GM23338 (cell line): ENCODE data around the gene GRIP2. TPM values are rescaled to one million over a fixed set of nuclear protein-coding genes. Genes with fewer than 3 reads are reported as not detected.

ENCODE experiments used
- ATAC-seq: fragments of 200-7000 bp; cut with Tn5 transposase; 3 replicates; pipeline ENCODE4 v1.9.1; 2020
- DNase-seq: peaks from one replicate; pipeline ENCODE4 v3.0.0-alpha.2; 2015; ENCODE audit warnings: low spot score
- H2AFZ ChIP-seq: fragments of 200-600 bp; sonication (generic); 2 replicates; pipeline ENCODE4 v1.8.0; 2016; ENCODE audit warnings: antibody characterized with exemption, mild to moderate bottlenecking, moderate library complexity
- H3F3A ChIP-seq: fragments of 200-600 bp; sonication (generic); replicated peaks from 2 replicates; pipeline ENCODE4 v1.8.0; 2017; ENCODE audit warnings: antibody characterized with exemption, mixed run types, low read depth
- H3K27ac ChIP-seq: fragments of 200-600 bp; sonication (generic); 2 replicates; pipeline ENCODE4 v1.6.1; 2016; ENCODE audit warnings: low read depth
- H3K27me3 ChIP-seq: fragments of 200-600 bp; sonication (generic); 2 replicates; pipeline ENCODE4 v1.8.0; 2016; ENCODE audit warnings: mild to moderate bottlenecking, mixed run types, moderate library complexity; ENCODE audit not compliant: insufficient read depth
- H3K36me3 ChIP-seq: fragments of 200-600 bp; sonication (generic); 2 replicates; pipeline ENCODE4 v1.8.0; 2016; ENCODE audit warnings: mild to moderate bottlenecking; ENCODE audit not compliant: insufficient read depth
- H3K4me1 ChIP-seq: fragments of 200-600 bp; sonication (generic); 2 replicates; pipeline ENCODE4 v1.8.0; 2016; ENCODE audit warnings: mild to moderate bottlenecking, moderate library complexity; ENCODE audit not compliant: insufficient read depth
- H3K4me2 ChIP-seq: fragments of 200-600 bp; sonication (generic); 2 replicates; pipeline ENCODE4 v1.7.1; 2017; ENCODE audit warnings: mixed run types
- H3K4me3 ChIP-seq: fragments of 200-600 bp; sonication (generic); 2 replicates; pipeline ENCODE4 v1.6.1; 2016; ENCODE audit warnings: mixed run types
- H3K79me2 ChIP-seq: fragments of 200-600 bp; sonication (generic); replicated peaks from 2 replicates; pipeline ENCODE4 v1.8.0; 2017; ENCODE audit warnings: mild to moderate bottlenecking; ENCODE audit not compliant: insufficient read depth
- H3K9me2 ChIP-seq: fragments of 200-600 bp; sonication (generic); 2 replicates; pipeline ENCODE4 v1.8.0; 2017; ENCODE audit not compliant: insufficient read depth
- H4K20me1 ChIP-seq: fragments of 200-600 bp; sonication (generic); replicated peaks from 2 replicates; pipeline ENCODE4 v1.8.0; 2017; ENCODE audit warnings: mild to moderate bottlenecking; ENCODE audit not compliant: insufficient read depth
- H3K27ac Mint-ChIP-seq: 2 replicates; pipeline ENCODE4 v1.8.0; 2020; ENCODE audit warnings: inconsistent platforms, mild to moderate bottlenecking, moderate library complexity, mixed read lengths
- H3K27me3 Mint-ChIP-seq: 3 replicates; pipeline ENCODE4 v1.8.0; 2022; ENCODE audit warnings: low read depth, mild to moderate bottlenecking, moderate library complexity, mixed read lengths, inconsistent platforms; ENCODE audit not compliant: insufficient read depth, poor library complexity
- H3K36me3 Mint-ChIP-seq: 3 replicates; pipeline ENCODE4 v1.8.0; 2021; ENCODE audit warnings: low read depth, mild to moderate bottlenecking, inconsistent platforms, moderate library complexity, mixed read lengths
- H3K4me1 Mint-ChIP-seq: 3 replicates; pipeline ENCODE4 v1.8.0; 2020; ENCODE audit warnings: mild to moderate bottlenecking, inconsistent platforms, mixed read lengths
- H3K4me3 Mint-ChIP-seq: 3 replicates; pipeline ENCODE4 v1.8.0; 2021; ENCODE audit warnings: moderate library complexity, mild to moderate bottlenecking, inconsistent platforms, mixed read lengths
- H3K9me3 Mint-ChIP-seq: 3 replicates; pipeline ENCODE4 v1.8.0; 2020; ENCODE audit warnings: moderate library complexity, mild to moderate bottlenecking, inconsistent platforms, mixed read lengths
- CREB1 ChIP-seq: fragments of 250-450 bp; sonication (Bioruptor Pico); IDR thresholded peaks from 2 replicates; pipeline ENCODE4 v1.5.0; 2020; ENCODE audit warnings: low read depth, mild to moderate bottlenecking, moderate library complexity
- EZH2 ChIP-seq: fragments of 200-600 bp; sonication (generic); IDR thresholded peaks from one replicate; pipeline ENCODE4 v1.8.0; 2017; ENCODE audit warnings: antibody characterized with exemption, mild to moderate bottlenecking, low read depth; ENCODE audit not compliant: unreplicated experiment
- EZH2phosphoT487 ChIP-seq: fragments of 200-600 bp; sonication (generic); IDR thresholded peaks from one replicate; pipeline ENCODE4 v1.8.1; 2018; ENCODE audit warnings: antibody characterized with exemption; ENCODE audit not compliant: unreplicated experiment
- JUNB ChIP-seq: IDR thresholded peaks from one replicate; pipeline ENCODE4 v1.6.1; 2016; ENCODE audit warnings: antibody characterized with exemption; ENCODE audit not compliant: unreplicated experiment
- NANOG ChIP-seq: IDR thresholded peaks from 2 replicates; pipeline ENCODE4 v1.6.1; 2016; ENCODE audit warnings: antibody characterized with exemption, borderline replicate concordance
- POLR2AphosphoS5 ChIP-seq: IDR thresholded peaks from 2 replicates; pipeline ENCODE4 v1.6.1; 2016; ENCODE audit warnings: antibody characterized with exemption, low read depth
- REST ChIP-seq: IDR thresholded peaks from one replicate; pipeline ENCODE4 v1.6.1; 2018; ENCODE audit warnings: antibody characterized with exemption; ENCODE audit not compliant: unreplicated experiment
- STAT1 ChIP-seq: IDR thresholded peaks from one replicate; pipeline ENCODE4 v1.6.1; 2016; ENCODE audit warnings: antibody characterized with exemption; ENCODE audit not compliant: unreplicated experiment
- ZNF114 ChIP-seq: fragments of 250-450 bp; sonication (Bioruptor Pico); IDR thresholded peaks from 2 replicates; pipeline ENCODE4 v1.5.0; 2020; ENCODE audit warnings: mild to moderate bottlenecking, moderate library complexity
- ZNF331 ChIP-seq: fragments of 250-450 bp; sonication (Bioruptor Pico); IDR thresholded peaks from 2 replicates; pipeline ENCODE4 v1.5.0; 2020; ENCODE audit warnings: low read depth, mild to moderate bottlenecking, moderate library complexity
- ZNF462 ChIP-seq: fragments of 250-450 bp; sonication (Bioruptor Pico); IDR thresholded peaks from 2 replicates; pipeline ENCODE4 v1.5.0; 2020; ENCODE audit warnings: mild to moderate bottlenecking, moderate library complexity
- polyA plus RNA-seq: library from polyadenylated mRNA; unstranded; fragments of >200 nt; fragmentation: Nextera tagmentation; extraction: Ambion mirVana; gene quantifications from 2 replicates; pipeline ENCODE4 v1.2.1, GENCODE V29; 2016
- total RNA-seq: library from RNA; depleted of rRNA; stranded (reverse); fragments of >200 nt; shearing (Covaris generic); gene quantifications from 2 replicates; pipeline ENCODE4 v1.2.3, GENCODE V29; 2014
- TF ChIP-seq, protein P1 (sequence below): IDR thresholded peaks from 2 replicates; pipeline ENCODE4 v1.6.1; 2016; ENCODE audit warnings: antibody characterized with exemption
- TF ChIP-seq, protein P2 (sequence below), 2 experiments: fragments of 200-600 bp in 1 of 2; sonication (generic) in 1 of 2; conservative IDR thresholded peaks; 2 replicates each; pipeline versions ENCODE4 v1.5.1 to v1.6.1; 2016 to 2017; ENCODE audit warnings: antibody characterized with exemption in 2 of 2, low read depth in 2 of 2, mild to moderate bottlenecking in 2 of 2, moderate library complexity in 1 of 2

Gene GRIP2
- total and polyA plus RNA-seq, 2 experiments from 2014 or later = 3.6 to 5.8 TPM

DNA sequence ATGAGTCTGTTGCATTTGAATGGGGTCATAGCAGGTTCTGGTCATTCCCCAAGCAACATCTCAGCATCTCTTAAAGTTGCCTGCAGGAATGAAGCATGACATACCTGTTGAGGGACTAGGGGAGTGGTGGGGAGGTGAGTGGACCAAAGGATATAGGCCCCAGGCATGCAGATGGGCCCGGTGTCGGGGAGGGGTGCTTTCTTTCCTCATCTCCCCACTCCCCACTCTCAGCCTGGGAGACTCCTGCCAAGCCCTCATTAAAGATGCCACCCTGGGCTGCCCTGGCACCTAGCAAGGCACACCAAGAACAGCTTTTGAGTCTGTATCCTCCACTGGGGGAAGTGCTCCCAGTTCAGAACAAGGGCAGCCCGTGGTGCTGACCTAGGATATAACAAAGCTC, 54.2 kb downstream of the GRIP2 start:
- Histone ChIP-seq H3K4me3 (no peak overlapping the region), H3K27me3 (no peaks in the 10 kb centered on the region), H3K27ac (no peak overlapping the region), H3K4me1 (no peaks in the 10 kb centered on the region), H3F3A (0 out of 2 replicates have a peak, but pooled peaks cover 2% of the 10 kb centered on the region), H3K4me2 (no peak overlapping the region), H2AFZ (no peak overlapping the region), H3K36me3 (peaks cover 42% of the 10 kb centered on the region), H4K20me1 (peaks cover 9% of the 10 kb centered on the region), H3K79me2 (no peaks in the 10 kb centered on the region), H3K9me2 (no peaks in the 10 kb centered on the region)
- Mint-ChIP-seq H3K4me1 (peaks cover 13% of the 10 kb centered on the region), H3K27me3 (peaks cover 10% of the 10 kb centered on the region), H3K27ac (no peak overlapping the region), H3K9me3 (no peaks in the 10 kb centered on the region; the same call in 2 of the 3 replicates), H3K4me3 (no peak overlapping the region), H3K36me3 (peaks cover 45% of the 10 kb centered on the region)
- ATAC-seq (no peak), DNase-seq (no peak)
- TF ChIP-seq REST (no peak), EZH2phosphoT487 (no peak), STAT1 (no peak), ZNF331 (CRISPR knock-in tag) (no peak), ZNF114 (CRISPR knock-in tag) (no peak), CREB1 (CRISPR knock-in tag) (no peak), EZH2 (no peak), NANOG (no peak), POLR2AphosphoS5 (no peak), JUNB (no peak), ZNF462 (no peak)
- TF ChIP-seq, protein P1, sequence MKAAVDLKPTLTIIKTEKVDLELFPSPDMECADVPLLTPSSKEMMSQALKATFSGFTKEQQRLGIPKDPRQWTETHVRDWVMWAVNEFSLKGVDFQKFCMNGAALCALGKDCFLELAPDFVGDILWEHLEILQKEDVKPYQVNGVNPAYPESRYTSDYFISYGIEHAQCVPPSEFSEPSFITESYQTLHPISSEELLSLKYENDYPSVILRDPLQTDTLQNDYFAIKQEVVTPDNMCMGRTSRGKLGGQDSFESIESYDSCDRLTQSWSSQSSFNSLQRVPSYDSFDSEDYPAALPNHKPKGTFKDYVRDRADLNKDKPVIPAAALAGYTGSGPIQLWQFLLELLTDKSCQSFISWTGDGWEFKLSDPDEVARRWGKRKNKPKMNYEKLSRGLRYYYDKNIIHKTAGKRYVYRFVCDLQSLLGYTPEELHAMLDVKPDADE = no peak
- TF ChIP-seq, protein P2, sequence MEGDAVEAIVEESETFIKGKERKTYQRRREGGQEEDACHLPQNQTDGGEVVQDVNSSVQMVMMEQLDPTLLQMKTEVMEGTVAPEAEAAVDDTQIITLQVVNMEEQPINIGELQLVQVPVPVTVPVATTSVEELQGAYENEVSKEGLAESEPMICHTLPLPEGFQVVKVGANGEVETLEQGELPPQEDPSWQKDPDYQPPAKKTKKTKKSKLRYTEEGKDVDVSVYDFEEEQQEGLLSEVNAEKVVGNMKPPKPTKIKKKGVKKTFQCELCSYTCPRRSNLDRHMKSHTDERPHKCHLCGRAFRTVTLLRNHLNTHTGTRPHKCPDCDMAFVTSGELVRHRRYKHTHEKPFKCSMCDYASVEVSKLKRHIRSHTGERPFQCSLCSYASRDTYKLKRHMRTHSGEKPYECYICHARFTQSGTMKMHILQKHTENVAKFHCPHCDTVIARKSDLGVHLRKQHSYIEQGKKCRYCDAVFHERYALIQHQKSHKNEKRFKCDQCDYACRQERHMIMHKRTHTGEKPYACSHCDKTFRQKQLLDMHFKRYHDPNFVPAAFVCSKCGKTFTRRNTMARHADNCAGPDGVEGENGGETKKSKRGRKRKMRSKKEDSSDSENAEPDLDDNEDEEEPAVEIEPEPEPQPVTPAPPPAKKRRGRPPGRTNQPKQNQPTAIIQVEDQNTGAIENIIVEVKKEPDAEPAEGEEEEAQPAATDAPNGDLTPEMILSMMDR (conservative IDR thresholded peaks at IDR 0.05; ENCODE audit: low read depth in 2 of 2) = no peak
